WTC11 (cell line): Measurements from ENCODE around the gene BMPR1B.

Experiments used
- CREM ChIP-seq: sonication (generic); formaldehyde crosslinking; IDR thresholded peaks from 2 replicates; pipeline ENCODE4 v1.8.1; 2022; ENCODE audit warnings: mild to moderate bottlenecking, missing genetic modification reagents, moderate library complexity
- CTCF ChIP-seq: fragments of 200-600 bp; IDR thresholded peaks from 2 replicates; pipeline ENCODE4 v1.8.0; 2022; ENCODE audit warnings: antibody characterized with exemption
- ESRRA ChIP-seq: sonication (generic); formaldehyde crosslinking; IDR thresholded peaks from 2 replicates; pipeline ENCODE4 v1.8.1; 2022; ENCODE audit warnings: mild to moderate bottlenecking, missing genetic modification reagents, borderline replicate concordance
- JUN ChIP-seq: sonication (generic); formaldehyde crosslinking; IDR thresholded peaks from 2 replicates; pipeline ENCODE4 v1.8.0; 2023; ENCODE audit warnings: mild to moderate bottlenecking, missing genetic modification reagents
- NFYB ChIP-seq: sonication (generic); formaldehyde crosslinking; conservative IDR thresholded peaks from 2 replicates; pipeline ENCODE4 v1.8.0; 2022; ENCODE audit warnings: low read depth, missing genetic modification reagents
- TF ChIP-seq, protein P1 (sequence below): sonication (generic); formaldehyde crosslinking; IDR thresholded peaks from 2 replicates; pipeline ENCODE4 v1.8.1; 2022; ENCODE audit warnings: low read depth, missing genetic modification reagents, borderline replicate concordance
- TF ChIP-seq, protein P2 (sequence below): sonication (generic); formaldehyde crosslinking; IDR thresholded peaks from 2 replicates; pipeline ENCODE4 v1.8.0; 2022; ENCODE audit warnings: mild to moderate bottlenecking, missing genetic modification reagents

GRCh38 chr4:95093936-95094929 is 336.5 kb downstream of the BMPR1B start:
- no peak for TF ChIP-seq CTCF
- TF ChIP-seq ESRRA (CRISPR knock-in tag), result no peak
- no peak for TF ChIP-seq NFYB
- no peak for TF ChIP-seq CREM (CRISPR knock-in tag)
- TF ChIP-seq, protein P1, sequence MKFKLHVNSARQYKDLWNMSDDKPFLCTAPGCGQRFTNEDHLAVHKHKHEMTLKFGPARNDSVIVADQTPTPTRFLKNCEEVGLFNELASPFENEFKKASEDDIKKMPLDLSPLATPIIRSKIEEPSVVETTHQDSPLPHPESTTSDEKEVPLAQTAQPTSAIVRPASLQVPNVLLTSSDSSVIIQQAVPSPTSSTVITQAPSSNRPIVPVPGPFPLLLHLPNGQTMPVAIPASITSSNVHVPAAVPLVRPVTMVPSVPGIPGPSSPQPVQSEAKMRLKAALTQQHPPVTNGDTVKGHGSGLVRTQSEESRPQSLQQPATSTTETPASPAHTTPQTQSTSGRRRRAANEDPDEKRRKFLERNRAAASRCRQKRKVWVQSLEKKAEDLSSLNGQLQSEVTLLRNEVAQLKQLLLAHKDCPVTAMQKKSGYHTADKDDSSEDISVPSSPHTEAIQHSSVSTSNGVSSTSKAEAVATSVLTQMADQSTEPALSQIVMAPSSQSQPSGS (CRISPR knock-in tag), result no peak
- TF ChIP-seq JUN (CRISPR knock-in tag), result no peak
- TF ChIP-seq, protein P2, sequence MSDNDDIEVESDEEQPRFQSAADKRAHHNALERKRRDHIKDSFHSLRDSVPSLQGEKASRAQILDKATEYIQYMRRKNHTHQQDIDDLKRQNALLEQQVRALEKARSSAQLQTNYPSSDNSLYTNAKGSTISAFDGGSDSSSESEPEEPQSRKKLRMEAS (CRISPR knock-in tag), result no peak
